ENCODE results near the gene CRIM1. TPM values are rescaled to one million over a fixed set of nuclear protein-coding genes. Genes with fewer than 3 reads are reported as not detected.

The CRIM1 gene
- total and polyA plus RNA-seq, 7 donors = 3.0 to 148 (median 55.6) TPM

GRCh38 chr2:36366491-36367120 is 11.0 kb downstream of the CRIM1 start:
- no peaks in the 10 kb centered on the region for H3K27me3 ChIP-seq
- H3K4me3 ChIP-seq = no peak overlapping the region
- no peak for TF ChIP-seq CTCF (IDR thresholded peaks at IDR 0.05)
- no peak for TF ChIP-seq EP300 (IDR thresholded peaks at IDR 0.05)
- no peak for TF ChIP-seq POLR2A (IDR thresholded peaks at IDR 0.05)
- TF ChIP-seq POLR2AphosphoS5 (IDR thresholded peaks at IDR 0.05) = no peak
- intact Hi-C loops (cut with DNase I) = no loop called here
- peak overlapping the region; percentile 0 to 95 (median 56) for H3K27ac ChIP-seq
- H3K36me3 ChIP-seq = no peaks in the 10 kb centered on the region
- 60 to 76% methylated on average over 3 of the region's 3 CpGs for WGBS, 2 donors
- peaks cover 0 to 89% (median 84%) of the 10 kb centered on the region in 4 donors for H3K4me1 ChIP-seq
- no peak for DNase-seq
- H3K9me3 ChIP-seq = no peaks in the 10 kb centered on the region

DNA sequence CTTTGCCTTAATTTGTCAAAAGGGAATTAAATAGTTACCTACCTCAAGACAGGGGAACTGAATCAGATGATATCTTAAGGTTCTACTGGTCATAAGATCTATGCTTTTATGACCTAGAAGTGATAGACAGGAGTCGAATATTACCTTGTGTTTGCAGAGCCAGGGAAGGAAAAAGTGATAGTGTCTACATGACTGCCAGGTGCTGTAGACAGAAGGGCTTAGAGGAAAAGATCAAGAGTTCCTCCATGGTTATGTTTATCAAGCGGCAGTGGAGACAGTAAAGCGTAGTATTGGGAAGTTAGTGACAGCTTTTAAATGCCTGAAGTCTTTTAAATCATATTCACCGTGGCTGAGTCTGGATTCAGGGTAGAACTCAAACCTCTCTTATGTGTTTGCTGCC is 11.9 kb downstream of the CRIM1 start:
- no peak for DNase-seq
- TF ChIP-seq POLR2AphosphoS5 (IDR thresholded peaks at IDR 0.05) (no peak), EP300 (IDR thresholded peaks at IDR 0.05) (no peak), POLR2A (IDR thresholded peaks at IDR 0.05) (no peak), CTCF (IDR thresholded peaks at IDR 0.05) (no peak)
- no peaks in the 10 kb centered on the region for H3K36me3 ChIP-seq
- H3K4me1 ChIP-seq = peaks cover 0 to 89% (median 84%) of the 10 kb centered on the region in 4 donors
- WGBS, 2 donors = 14 to 58% methylated on average over 4 of the region's 4 CpGs
- no peak overlapping the region for H3K4me3 ChIP-seq
- intact Hi-C loops (cut with DNase I) = no loop called here
- peak overlapping the region; percentile 32 to 95 (median 56) for H3K27ac ChIP-seq
- no peaks in the 10 kb centered on the region for H3K27me3 ChIP-seq
- no peaks in the 10 kb centered on the region for H3K9me3 ChIP-seq

DNA sequence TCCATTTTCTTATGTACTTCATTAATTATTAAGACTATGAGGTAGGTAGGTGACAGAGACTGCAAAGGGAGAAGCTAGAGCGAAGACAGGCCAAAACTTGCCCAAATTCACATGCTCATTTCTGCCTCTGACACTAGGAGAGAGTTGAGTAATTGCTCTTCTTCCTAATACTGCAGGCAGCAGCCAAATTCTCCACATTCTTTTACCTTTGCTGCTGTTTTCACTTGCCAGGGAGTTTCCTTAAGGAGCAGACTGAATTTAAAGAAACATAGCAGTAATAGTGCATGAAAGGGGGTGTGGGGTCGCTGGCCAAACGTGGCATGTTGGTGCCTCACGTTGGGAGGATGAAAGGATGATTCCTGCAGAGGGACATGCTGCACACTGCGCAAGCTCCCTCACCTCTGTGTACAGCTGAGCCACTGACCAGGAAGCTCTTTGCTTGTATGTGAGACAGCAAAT is 12.3 kb downstream of the CRIM1 start:
- 19 to 59% methylated on average over 5 of the region's 5 CpGs for WGBS, 2 donors
- Histone ChIP-seq H3K4me3 (no peak overlapping the region), H3K27ac (peak overlapping the region; percentile 32 to 95 (median 56))

DNA sequence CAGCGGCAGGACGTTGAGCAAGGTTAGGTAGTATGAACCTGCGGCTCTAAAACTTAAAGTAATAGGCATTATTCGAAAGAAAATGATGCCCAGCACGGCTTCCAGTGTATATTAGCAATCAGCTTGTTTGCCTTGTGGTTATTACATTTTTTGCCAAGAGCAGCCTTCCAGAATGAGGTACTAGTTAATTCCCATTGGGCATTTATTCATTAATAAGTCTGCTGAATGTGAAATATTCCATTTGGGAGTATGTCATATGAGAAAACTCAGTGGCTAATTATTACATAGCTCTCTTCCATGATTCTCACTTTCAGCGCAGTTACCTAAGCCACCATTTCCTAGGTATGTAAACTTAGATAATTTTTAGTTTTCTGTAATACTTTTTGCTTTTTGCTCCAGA is 12.9 kb downstream of the CRIM1 start:
- peak overlapping the region; percentile 32 to 95 (median 56) for H3K27ac ChIP-seq
- H3K4me3 ChIP-seq = no peak overlapping the region
- no peak for TF ChIP-seq POLR2A (IDR thresholded peaks at IDR 0.05)
- TF ChIP-seq CTCF (IDR thresholded peaks at IDR 0.05) = no peak
- TF ChIP-seq EP300 (IDR thresholded peaks at IDR 0.05) = no peak
- TF ChIP-seq POLR2AphosphoS5 (IDR thresholded peaks at IDR 0.05) = no peak
- H3K36me3 ChIP-seq = no peaks in the 10 kb centered on the region
- no peaks in the 10 kb centered on the region for H3K27me3 ChIP-seq
- H3K4me1 ChIP-seq = peaks cover 0 to 89% (median 84%) of the 10 kb centered on the region in 4 donors
- intact Hi-C loops (cut with DNase I) = no loop called here
- H3K9me3 ChIP-seq = no peaks in the 10 kb centered on the region
- WGBS, 2 donors = 49 to 82% methylated on average over 6 of the region's 6 CpGs
- DNase-seq = no peak

More for the DNA sequence above, 12.3 kb downstream of the CRIM1 start:
- intact Hi-C loops (cut with DNase I) = no loop called here
- TF ChIP-seq CTCF (IDR thresholded peaks at IDR 0.05) = no peak
- TF ChIP-seq POLR2A (IDR thresholded peaks at IDR 0.05) = no peak
- TF ChIP-seq EP300 (IDR thresholded peaks at IDR 0.05) = no peak
- no peak for TF ChIP-seq POLR2AphosphoS5 (IDR thresholded peaks at IDR 0.05)
- Histone ChIP-seq H3K4me1 (peaks cover 0 to 89% (median 84%) of the 10 kb centered on the region in 4 donors), H3K36me3 (no peaks in the 10 kb centered on the region), H3K9me3 (no peaks in the 10 kb centered on the region), H3K27me3 (no peaks in the 10 kb centered on the region)
- DNase-seq = no peak
